Kidney epithelial cell (primary cell): Measurements from ENCODE around the gene B9D2. TPM values are rescaled to one million over a fixed set of nuclear protein-coding genes. Genes with fewer than 3 reads are reported as not detected.
"Not testable (repeated sequence)": the region's sequence is repeated elsewhere in the genome, so short reads cannot be mapped to it uniquely, and the experiment has no call there.

Experiments
- DNase-seq: peaks from one replicate; pipeline ENCODE4 v3.0.0-alpha.2; 2010; ENCODE audit warnings: low read depth
- H3K27me3 ChIP-seq: 2 replicates; pipeline ENCODE4 v1.6.0; 2011; ENCODE audit warnings: low read length; ENCODE audit not compliant: control insufficient read depth, insufficient read depth
- H3K36me3 ChIP-seq: 2 replicates; pipeline ENCODE4 v1.5.1; 2011; ENCODE audit warnings: low read length; ENCODE audit not compliant: control insufficient read depth, insufficient read depth
- H3K4me3 ChIP-seq: 2 replicates; pipeline ENCODE4 v1.5.1; 2011; ENCODE audit warnings: low read depth, mild to moderate bottlenecking, control low read depth, low read length
- CTCF ChIP-seq: IDR thresholded peaks from 2 replicates; pipeline ENCODE4 v1.5.1; 2011; ENCODE audit warnings: mild to moderate bottlenecking, moderate library complexity, low read length, control low read depth, inconsistent platforms; ENCODE audit not compliant: insufficient read depth, poor library complexity, severe bottlenecking
- total RNA-seq: library from RNA; depleted of rRNA; stranded (reverse); fragments of >200 nt; gene quantifications from 2 replicates; pipeline ENCODE4 v1.2.3, GENCODE V29; 2015

B9D2 gene
- total RNA-seq, 1 donor from 2014 or later: 5.7 TPM

DNA sequence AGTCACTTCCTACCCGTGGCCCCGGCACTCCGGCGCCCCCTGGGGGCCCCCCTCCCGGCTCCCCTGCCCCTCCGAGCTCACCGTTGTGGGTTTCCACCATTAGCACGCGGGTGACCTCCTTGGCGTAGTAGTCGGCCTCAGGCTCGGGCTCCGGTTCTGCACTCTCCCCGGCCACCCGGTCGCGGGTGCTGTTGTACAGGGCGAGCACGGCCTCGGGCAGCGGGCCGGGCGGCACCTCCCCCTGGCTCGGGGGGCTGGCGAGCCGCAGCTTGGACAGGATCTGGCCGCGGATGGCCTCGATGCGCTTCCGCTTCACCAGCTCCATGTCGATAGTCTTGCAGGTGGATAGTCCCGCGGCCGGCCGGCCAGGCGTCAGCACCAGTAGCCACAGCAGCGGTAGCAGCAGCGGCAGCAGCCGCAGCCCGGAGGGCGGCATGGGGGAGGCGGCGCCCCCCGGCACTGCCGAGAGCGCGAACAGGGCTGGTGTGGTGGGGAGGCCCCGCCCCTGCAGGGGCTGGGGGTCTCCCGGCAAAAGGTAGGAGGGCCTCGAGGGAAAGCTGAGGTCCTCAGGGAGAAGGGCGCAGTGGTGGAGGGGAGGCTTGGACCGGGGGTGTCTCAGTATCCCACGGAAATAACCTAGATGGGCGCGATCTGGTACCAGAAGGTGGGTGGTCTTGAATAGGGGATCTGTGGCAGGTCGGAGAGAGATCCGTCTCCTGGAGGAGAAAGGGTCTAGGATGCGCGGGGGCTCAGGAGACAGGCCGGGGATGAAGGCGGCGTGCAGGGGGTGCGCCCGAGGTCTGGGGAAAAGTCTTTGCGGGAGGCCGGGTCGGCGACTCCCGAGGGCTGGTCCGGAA lies 11.1 kb downstream of the B9D2 start:
- H3K36me3 ChIP-seq: peaks cover 2% of the 10 kb centered on the region
- H3K27me3 ChIP-seq: no peaks in the 10 kb centered on the region
- no peak for DNase-seq
- H3K4me3 ChIP-seq: peak overlapping the region; percentile 58
- TF ChIP-seq CTCF: peak; percentile 85

GRCh38 chr19:41352279-41352608 lies 11.7 kb downstream of the B9D2 start:
- no peak for DNase-seq
- no peak for TF ChIP-seq CTCF
- peaks cover 2% of the 10 kb centered on the region for H3K36me3 ChIP-seq
- H3K27me3 ChIP-seq: no peaks in the 10 kb centered on the region
- H3K4me3 ChIP-seq: peak overlapping the region; percentile 58

DNA sequence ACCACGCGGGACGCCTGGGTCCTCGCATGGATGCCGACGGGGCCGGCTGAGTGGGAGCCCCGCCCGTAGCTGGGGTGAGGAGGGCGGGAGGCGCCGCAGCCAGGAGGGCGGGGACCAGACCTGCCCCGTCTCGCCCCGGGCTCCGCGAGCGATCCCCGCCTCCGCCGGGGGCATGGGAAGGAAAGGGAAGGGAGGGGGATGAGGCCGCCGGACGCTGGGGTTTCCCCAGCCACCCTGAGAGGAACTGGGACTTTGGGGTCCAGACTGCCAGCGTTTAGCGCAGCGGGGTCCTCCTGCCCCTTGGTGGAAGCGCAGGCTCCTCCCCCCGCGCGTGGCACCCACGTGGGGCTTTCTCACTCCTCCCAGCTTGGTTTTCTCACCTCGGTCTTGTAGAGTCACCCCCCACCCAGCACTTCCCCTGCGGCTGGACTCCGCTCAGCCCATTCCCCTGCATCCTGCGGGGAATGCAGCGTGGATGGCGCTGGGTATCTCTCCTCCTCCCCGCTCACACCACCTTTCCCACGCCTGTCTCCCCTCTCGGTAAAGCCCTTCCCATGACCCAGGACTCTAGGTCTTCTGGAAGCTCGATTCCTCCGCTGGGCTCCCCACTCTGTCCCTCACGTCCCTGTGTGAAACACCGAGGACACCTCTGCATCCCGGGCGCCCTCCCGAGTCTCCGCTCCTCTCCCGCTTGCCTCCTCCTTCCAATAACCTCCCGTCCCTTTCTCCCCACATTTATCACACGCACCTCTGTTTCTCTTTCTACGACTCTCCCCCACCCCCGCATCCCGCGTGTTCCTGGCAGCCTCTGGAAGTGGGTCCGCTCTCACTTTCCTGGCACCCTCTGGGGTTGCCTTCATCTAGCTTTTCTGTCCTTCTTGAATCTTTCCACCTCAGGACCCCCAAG lies 12.4 kb downstream of the B9D2 start:
- no peaks in the 10 kb centered on the region for H3K27me3 ChIP-seq
- no peak for TF ChIP-seq CTCF
- peak overlapping the region; percentile 58 for H3K4me3 ChIP-seq
- DNase-seq: no peak
- peaks cover 2% of the 10 kb centered on the region for H3K36me3 ChIP-seq

GRCh38 chr19:41350735-41351338 lies 13.1 kb downstream of the B9D2 start:
- TF ChIP-seq CTCF: no peak
- DNase-seq: no peak
- peak overlapping the region; percentile 58 for H3K4me3 ChIP-seq
- peaks cover 2% of the 10 kb centered on the region for H3K36me3 ChIP-seq
- H3K27me3 ChIP-seq: no peaks in the 10 kb centered on the region

GRCh38 chr19:41346916-41347315 lies 17.0 kb downstream of the B9D2 start:
- H3K4me3 ChIP-seq, DNase-seq, H3K27me3 ChIP-seq, H3K36me3 ChIP-seq: not testable (repeated sequence)

DNA sequence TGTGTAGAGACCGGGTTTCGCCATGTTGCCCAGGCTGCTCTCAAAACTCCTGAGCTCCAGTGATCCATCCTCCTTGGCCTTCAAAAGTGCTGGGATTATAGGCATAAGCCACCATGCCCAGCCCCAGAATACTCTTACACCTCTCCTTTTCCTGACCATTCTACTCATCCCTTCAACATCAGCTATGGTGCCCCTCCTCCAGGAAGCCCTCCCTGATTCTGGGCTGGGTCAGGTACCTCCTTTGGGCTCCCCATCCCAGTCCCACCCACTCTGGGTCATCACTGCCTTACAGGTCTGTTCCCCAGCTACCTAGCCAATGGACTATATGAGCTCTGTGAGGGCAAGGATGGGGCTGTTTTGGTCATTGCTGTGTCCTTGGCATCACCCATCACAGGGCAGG lies 19.8 kb downstream of the B9D2 start:
- TF ChIP-seq CTCF: no peak
- no peaks in the 10 kb centered on the region for H3K27me3 ChIP-seq
- DNase-seq: no peak
- no peak overlapping the region for H3K4me3 ChIP-seq
- peaks cover 8% of the 10 kb centered on the region for H3K36me3 ChIP-seq
